Parathyroid adenoma (tissue), 2 donors: ENCODE results near the gene TNS3.

Experiments used
- H2AFZ ChIP-seq: fragments of 300-600 bp; sonication (generic); one replicate; pipeline ENCODE4 v1.7.0; 2017; ENCODE audit warnings: antibody characterized with exemption, mild to moderate bottlenecking
- H3K27ac ChIP-seq: fragments of 300-600 bp; sonication (generic); one replicate; pipeline ENCODE4 v1.7.0; 2017
- H3K27me3 ChIP-seq: fragments of 300-600 bp; sonication (generic); one replicate; pipeline ENCODE4 v1.7.0; 2017; ENCODE audit warnings: low read length; ENCODE audit not compliant: control insufficient read depth, insufficient read depth
- H3K36me3 ChIP-seq: fragments of 300-600 bp; sonication (generic); one replicate; pipeline ENCODE4 v1.7.0; 2017; ENCODE audit warnings: low read length; ENCODE audit not compliant: control insufficient read depth, insufficient read depth
- H3K4me1 ChIP-seq: fragments of 300-600 bp; sonication (generic); one replicate; pipeline ENCODE4 v1.7.0; 2017; ENCODE audit warnings: control low read depth
- H3K4me2 ChIP-seq: fragments of 300-600 bp; sonication (generic); one replicate; pipeline ENCODE4 v1.7.0; 2017; ENCODE audit warnings: low read length
- H3K4me3 ChIP-seq: fragments of 300-600 bp; sonication (generic); one replicate; pipeline ENCODE4 v1.7.0; 2017; ENCODE audit warnings: low read depth, low read length
- H3K79me2 ChIP-seq: fragments of 300-600 bp; sonication (generic); one replicate; pipeline ENCODE4 v1.7.0; 2017; ENCODE audit warnings: control low read depth
- H3K9ac ChIP-seq: fragments of 300-600 bp; sonication (generic); one replicate; pipeline ENCODE4 v1.7.0; 2017; ENCODE audit warnings: mild to moderate bottlenecking
- H3K9me3 ChIP-seq: fragments of 300-600 bp; sonication (generic); one replicate; pipeline ENCODE4 v1.7.0; 2017; ENCODE audit warnings: low read length; ENCODE audit not compliant: control insufficient read depth
- CTCF ChIP-seq: fragments of 300-600 bp; sonication (generic); IDR thresholded peaks from one replicate; pipeline ENCODE4 v1.7.0; 2017; ENCODE audit warnings: antibody characterized with exemption, mild to moderate bottlenecking
- donor health status: primary hyperparathyroidism.

TNS3 gene

GRCh38 chr7:47581804-47582763 lies at the start of gene TNS3:
TNS3 (minus strand) TSS chr7:47582111; CDS start chr7:47439636, 142,475 bp downstream.
- H3K27me3 ChIP-seq: no peaks in the 10 kb centered on the region
- peak within 1 kb of the TSS; percentile 20 for H3K9ac ChIP-seq
- no peaks in the 10 kb centered on the region for H3K9me3 ChIP-seq
- H3K27ac ChIP-seq: no peak within 1 kb of the TSS
- peak; percentile 9 for TF ChIP-seq CTCF
- no peaks in the 10 kb centered on the region for H3K36me3 ChIP-seq
- peaks cover 4% of the 10 kb centered on the region for H3K79me2 ChIP-seq
- peak within 1 kb of the TSS; percentile 97 for H2AFZ ChIP-seq
- peaks cover 19% of the 10 kb centered on the region for H3K4me1 ChIP-seq
- H3K4me2 ChIP-seq: peak within 1 kb of the TSS; percentile 90
- H3K4me3 ChIP-seq: peak within 1 kb of the TSS; percentile 82

- Histone ChIP-seq H3K4me1 (peaks cover 11% of the 10 kb centered on the region), H3K9me3 (no peaks in the 10 kb centered on the region), H3K4me3 (no peak overlapping the region), H3K4me2 (no peak overlapping the region), H3K27ac (no peak overlapping the region), H3K9ac (no peak overlapping the region), H3K36me3 (no peaks in the 10 kb centered on the region), H3K27me3 (no peaks in the 10 kb centered on the region), H2AFZ (no peak overlapping the region), H3K79me2 (no peaks in the 10 kb centered on the region)
- no peak for TF ChIP-seq CTCF
These were observed 49.8 kb upstream of the TNS3 start for GRCh38 chr7:47631711-47632110.

- Histone ChIP-seq H3K9ac (no peak overlapping the region), H3K9me3 (no peaks in the 10 kb centered on the region), H3K27me3 (no peaks in the 10 kb centered on the region), H3K4me2 (no peak overlapping the region), H3K4me3 (no peak overlapping the region), H3K4me1 (no peaks in the 10 kb centered on the region), H3K27ac (no peak overlapping the region), H2AFZ (no peak overlapping the region), H3K36me3 (no peaks in the 10 kb centered on the region), H3K79me2 (no peaks in the 10 kb centered on the region)
- TF ChIP-seq CTCF: no peak
These were observed 45.8 kb upstream of the TNS3 start for GRCh38 chr7:47627580-47628283.

GRCh38 chr7:47625861-47626715 lies 44.2 kb upstream of the TNS3 start:
- Histone ChIP-seq H3K27me3 (no peaks in the 10 kb centered on the region), H3K27ac (no peak overlapping the region), H2AFZ (no peak overlapping the region), H3K4me3 (no peak overlapping the region), H3K9me3 (no peaks in the 10 kb centered on the region), H3K36me3 (no peaks in the 10 kb centered on the region), H3K4me1 (no peaks in the 10 kb centered on the region), H3K9ac (no peak overlapping the region), H3K4me2 (no peak overlapping the region), H3K79me2 (no peaks in the 10 kb centered on the region)
- no peak for TF ChIP-seq CTCF
